ENCODE results near the gene SRR.

SRR gene

GRCh38 chr17:2346475-2346874 is 42.7 kb downstream of the SRR start:
- DNase-seq: no peak

- no peak for DNase-seq
Observed at GRCh38 chr17:2347805-2348685, 44.3 kb downstream of the SRR start.

GRCh38 chr17:2351269-2351668 is 47.5 kb downstream of the SRR start:
- no peak for DNase-seq

- no peak for DNase-seq
Observed at GRCh38 chr17:2354311-2354710, 50.6 kb downstream of the SRR start.

GRCh38 chr17:2357237-2357636 is 53.5 kb downstream of the SRR start:
- no peak for DNase-seq

GRCh38 chr17:2357931-2358434 is 54.2 kb downstream of the SRR start:
- DNase-seq: no peak

GRCh38 chr17:2361010-2361760 is 57.4 kb downstream of the SRR start:
- no peak for DNase-seq

- no peak for DNase-seq
Observed at GRCh38 chr17:2362016-2362415, 58.3 kb downstream of the SRR start.

GRCh38 chr17:2362416-2362815 is 58.7 kb downstream of the SRR start:
- DNase-seq: no peak

GRCh38 chr17:2362881-2363280 is 59.1 kb downstream of the SRR start:
- no peak for DNase-seq

- no peak for DNase-seq
Observed at GRCh38 chr17:2363318-2363717, 59.6 kb downstream of the SRR start.

- no peak for DNase-seq
Observed at GRCh38 chr17:2363851-2364762, 60.4 kb downstream of the SRR start.

GRCh38 chr17:2364763-2365116 is 61.0 kb downstream of the SRR start:
- DNase-seq: no peak

- no peak for DNase-seq
Observed at GRCh38 chr17:2365132-2365531, 61.4 kb downstream of the SRR start.

- no peak for DNase-seq
Observed at GRCh38 chr17:2366747-2367494, 63.2 kb downstream of the SRR start.

GRCh38 chr17:2368359-2368758 is 64.6 kb downstream of the SRR start:
- no peak for DNase-seq

- no peak for DNase-seq
Observed at GRCh38 chr17:2369039-2369438, 65.3 kb downstream of the SRR start.

- no peak for DNase-seq
Observed at GRCh38 chr17:2369551-2370210, 65.9 kb downstream of the SRR start.

- no peak for DNase-seq
Observed at GRCh38 chr17:2370211-2370589, 66.5 kb downstream of the SRR start.

GRCh38 chr17:2371183-2372130 is 67.7 kb downstream of the SRR start:
- DNase-seq: no peak

- DNase-seq: no peak
Observed at GRCh38 chr17:2372180-2372579, 68.4 kb downstream of the SRR start.

Data from suppressor macrophage treated with lipopolysaccharide for 1 hour (primary cell).